Fibroblast of villous mesenchyme (primary cell): ENCODE results near the gene ID4. TPM values are rescaled to one million over a fixed set of nuclear protein-coding genes. Genes with fewer than 3 reads are reported as not detected.
A peak's percentile ranks its signal among the peaks of the same experiment; 100 is the strongest.
"Not testable (repeated sequence)": the region's sequence is repeated elsewhere in the genome, so short reads cannot be mapped to it uniquely, and the experiment has no call there.

Experiments
- DNase-seq: peaks from one replicate; pipeline ENCODE4 v3.0.0-alpha.2; 2010; ENCODE audit warnings: low read depth
- H3K4me3 ChIP-seq: 2 replicates; pipeline ENCODE4 v1.5.1; 2011; ENCODE audit warnings: low read depth, mild to moderate bottlenecking, low read length
- total RNA-seq: library from RNA; depleted of rRNA; stranded (reverse); fragments of >200 nt; gene quantifications from 2 replicates; pipeline ENCODE4 v1.2.3, GENCODE V29; 2012
- TF ChIP-seq, protein P1 (sequence below): IDR thresholded peaks from 2 replicates; pipeline ENCODE4 v1.5.1; 2012; ENCODE audit warnings: low read depth, mild to moderate bottlenecking, low read length; ENCODE audit not compliant: insufficient read depth

Gene ID4
- total RNA-seq, 1 donor = 2.2 TPM

DNA sequence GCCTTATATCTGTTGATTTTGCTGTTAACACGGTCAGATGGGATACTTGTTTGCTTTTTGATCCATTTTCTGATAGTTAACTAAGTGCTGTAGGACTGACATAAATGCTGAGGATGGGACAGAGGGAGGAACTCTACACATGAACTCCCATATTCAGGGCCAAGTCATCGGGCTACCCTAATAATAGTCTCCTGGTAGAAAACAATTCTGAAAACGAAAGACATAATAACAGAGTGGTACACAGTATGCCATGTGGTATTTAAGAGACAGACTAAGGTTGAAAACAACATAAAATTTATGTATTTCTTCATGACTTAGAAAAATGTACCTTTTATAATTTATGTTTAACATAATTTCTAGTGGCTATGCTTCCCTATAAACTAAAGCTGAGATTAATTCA, 12.0 kb downstream of the ID4 start:
- TF ChIP-seq, protein P1, sequence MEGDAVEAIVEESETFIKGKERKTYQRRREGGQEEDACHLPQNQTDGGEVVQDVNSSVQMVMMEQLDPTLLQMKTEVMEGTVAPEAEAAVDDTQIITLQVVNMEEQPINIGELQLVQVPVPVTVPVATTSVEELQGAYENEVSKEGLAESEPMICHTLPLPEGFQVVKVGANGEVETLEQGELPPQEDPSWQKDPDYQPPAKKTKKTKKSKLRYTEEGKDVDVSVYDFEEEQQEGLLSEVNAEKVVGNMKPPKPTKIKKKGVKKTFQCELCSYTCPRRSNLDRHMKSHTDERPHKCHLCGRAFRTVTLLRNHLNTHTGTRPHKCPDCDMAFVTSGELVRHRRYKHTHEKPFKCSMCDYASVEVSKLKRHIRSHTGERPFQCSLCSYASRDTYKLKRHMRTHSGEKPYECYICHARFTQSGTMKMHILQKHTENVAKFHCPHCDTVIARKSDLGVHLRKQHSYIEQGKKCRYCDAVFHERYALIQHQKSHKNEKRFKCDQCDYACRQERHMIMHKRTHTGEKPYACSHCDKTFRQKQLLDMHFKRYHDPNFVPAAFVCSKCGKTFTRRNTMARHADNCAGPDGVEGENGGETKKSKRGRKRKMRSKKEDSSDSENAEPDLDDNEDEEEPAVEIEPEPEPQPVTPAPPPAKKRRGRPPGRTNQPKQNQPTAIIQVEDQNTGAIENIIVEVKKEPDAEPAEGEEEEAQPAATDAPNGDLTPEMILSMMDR = no peak
- no peak overlapping the region for H3K4me3 ChIP-seq
- DNase-seq = no peak

DNA sequence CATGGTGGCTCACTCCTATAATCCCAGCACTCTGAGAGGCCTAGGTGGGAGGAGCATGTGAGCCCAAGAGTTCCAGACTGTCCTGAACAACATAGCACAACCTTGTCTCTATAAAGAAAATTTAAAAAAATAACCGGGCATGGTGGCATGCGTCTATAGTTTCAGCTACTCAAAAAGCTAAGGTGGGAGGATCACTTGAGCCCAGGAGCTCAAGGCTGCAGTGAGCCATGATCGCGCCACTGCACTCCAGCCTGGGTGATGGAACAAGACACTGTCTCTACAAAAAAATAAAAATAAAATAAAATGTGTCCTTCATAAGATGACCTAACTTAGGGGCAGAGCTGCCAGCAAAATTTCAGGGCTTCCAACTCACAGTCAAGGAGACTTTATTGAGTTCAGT, 12.6 kb downstream of the ID4 start:
- H3K4me3 ChIP-seq = no peak overlapping the region
- DNase-seq = no peak
- TF ChIP-seq, protein P1 = no peak

DNA sequence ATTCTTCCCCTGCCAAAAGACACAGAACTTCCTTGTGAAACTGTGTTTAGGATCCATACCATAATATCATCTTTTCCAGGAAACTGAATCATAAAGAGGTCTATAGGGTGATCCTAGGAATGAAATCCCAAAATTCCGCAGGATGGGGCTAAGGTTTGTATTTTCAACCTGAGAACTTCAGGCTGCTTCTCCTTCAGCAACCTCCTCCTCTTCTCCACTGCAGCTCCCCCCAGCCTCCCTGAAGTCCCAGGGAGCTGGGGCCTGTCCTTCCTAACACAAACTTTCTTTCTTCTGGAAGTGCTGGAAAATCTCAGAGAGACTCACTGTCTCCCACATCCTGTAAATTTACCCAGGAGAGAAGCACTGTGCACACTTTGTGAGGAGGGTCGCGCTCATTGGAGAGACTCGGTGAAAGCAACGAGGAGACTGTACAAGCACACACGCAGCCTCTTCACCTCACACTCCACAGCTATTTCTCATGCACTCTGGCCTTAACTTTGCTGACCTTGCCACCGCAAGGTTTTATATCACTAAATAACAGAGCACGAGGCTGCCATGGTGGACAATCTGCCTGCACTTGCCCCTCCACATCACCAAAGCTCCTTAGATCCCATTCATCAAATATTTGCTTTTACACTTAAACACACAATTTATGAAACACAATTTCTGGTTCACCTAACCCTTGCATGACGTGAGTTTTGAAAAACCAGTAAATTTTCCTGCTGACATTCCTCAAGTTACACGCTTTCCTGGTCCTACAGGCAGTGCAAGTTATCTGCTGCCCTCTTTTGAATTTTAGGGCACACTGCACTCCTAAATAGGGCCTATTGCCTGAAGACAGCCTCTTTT, 14.3 kb downstream of the ID4 start:
- peak; percentile 77 for DNase-seq
- H3K4me3 ChIP-seq = no peak overlapping the region

DNA sequence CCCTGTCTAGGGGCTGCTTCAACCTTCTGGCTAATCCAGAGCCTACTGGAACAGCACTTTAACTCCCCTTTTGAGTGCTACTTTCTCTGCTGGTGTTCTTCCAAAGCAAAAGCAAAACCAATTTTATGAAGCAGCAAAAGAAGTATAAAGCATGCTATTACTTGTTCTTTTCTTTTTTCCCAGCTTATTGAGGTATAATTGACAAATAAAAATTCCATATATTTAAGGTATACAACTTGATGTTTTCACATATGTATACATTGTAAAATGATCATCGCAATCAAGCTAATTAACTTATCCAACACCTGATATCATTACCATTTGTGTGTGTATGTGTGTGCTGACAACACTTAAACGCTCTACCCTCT, 14.9 kb downstream of the ID4 start:
- TF ChIP-seq, protein P1 = no peak
- H3K4me3 ChIP-seq = no peak overlapping the region
- DNase-seq = no peak

More for the DNA sequence above, 14.3 kb downstream of the ID4 start:
- TF ChIP-seq, protein P1 = peak; percentile 89

DNA sequence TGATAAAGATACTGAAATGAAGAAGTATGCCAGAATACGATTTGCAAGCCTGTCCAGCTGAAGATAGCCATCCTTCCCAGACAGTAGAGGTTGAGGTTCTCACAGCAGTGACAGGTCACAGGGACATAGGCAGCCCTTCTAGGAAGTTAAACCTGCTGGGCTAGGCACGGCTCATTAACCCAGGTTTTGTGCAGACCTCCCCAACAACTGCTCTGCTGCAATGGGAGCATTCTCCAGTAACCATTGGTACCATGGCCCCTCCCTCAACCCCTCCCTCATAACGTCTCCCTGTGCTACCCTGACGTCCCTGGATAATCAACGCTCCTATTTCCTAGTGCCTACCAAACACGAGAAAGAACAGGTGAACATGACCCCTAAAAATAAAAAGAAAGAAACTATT, 15.8 kb downstream of the ID4 start:
- DNase-seq = no peak
- no peak overlapping the region for H3K4me3 ChIP-seq
- TF ChIP-seq, protein P1 = no peak

DNA sequence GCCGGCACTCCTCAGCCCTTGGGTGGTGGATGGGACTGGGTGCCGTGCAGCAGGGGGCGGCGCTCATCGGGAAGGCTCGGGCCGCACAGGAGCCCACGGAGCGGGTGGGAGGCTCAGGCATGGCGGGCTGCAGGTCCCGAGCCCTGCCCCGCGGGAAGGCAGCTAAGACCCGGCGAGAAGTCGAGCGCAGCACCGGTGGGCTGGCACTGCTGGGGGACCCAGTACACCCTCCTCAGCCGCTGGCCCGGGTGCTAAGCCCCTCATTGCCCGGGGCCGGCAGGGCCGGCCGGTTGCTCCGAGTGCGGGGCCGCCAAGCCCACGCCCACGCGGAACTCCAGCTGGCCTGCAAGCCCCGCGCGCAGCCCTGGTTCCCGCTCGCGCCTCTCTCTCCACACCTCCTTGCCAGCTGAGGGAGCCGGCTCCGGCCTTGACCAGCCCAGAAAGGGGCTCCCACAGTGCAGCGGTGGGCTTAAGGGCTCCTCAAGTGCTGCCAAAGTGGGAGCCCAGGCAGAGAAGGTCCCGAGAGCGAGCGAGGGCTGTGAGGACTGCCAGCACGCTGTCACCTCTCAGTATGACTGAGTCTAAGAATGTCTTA, 17.3 kb downstream of the ID4 start:
- H3K4me3 ChIP-seq, DNase-seq: not testable (repeated sequence)

DNA sequence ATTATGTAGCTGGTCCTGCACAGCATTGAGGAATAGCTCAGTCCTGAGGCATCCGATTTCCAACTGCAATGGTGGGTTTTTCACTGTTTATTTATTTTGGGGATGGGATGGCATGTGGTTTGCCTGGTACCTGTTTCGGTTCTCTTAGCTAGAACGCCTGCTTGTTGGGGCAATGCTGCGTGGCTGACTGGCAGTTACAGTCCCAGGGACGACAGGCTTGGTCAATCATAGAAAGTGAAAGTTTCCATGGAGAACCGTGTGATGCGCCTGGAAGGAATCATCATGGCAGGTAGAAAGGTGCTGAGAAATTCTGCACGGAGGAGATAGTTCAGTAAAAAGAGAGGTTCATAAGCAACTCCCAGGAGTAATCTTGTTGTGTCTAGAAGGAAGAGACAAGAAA, 18.4 kb downstream of the ID4 start:
- no peak for DNase-seq
- TF ChIP-seq, protein P1 = no peak
- H3K4me3 ChIP-seq = no peak overlapping the region
